ENCODE data around the gene PRR33. TPM values are rescaled to one million over a fixed set of nuclear protein-coding genes. Genes with fewer than 3 reads are reported as not detected.
A peak's percentile ranks its signal among the peaks of the same experiment; 100 is the strongest.

Gene PRR33
- total RNA-seq, 2 donors from 2014 or later: 0.11 TPM; not detected in 1

- no peaks in the 10 kb centered on the region for H3K9me3 Mint-ChIP-seq
- peak overlapping the region; percentile 95 for H3K27ac Mint-ChIP-seq
- peaks cover 22% of the 10 kb centered on the region for H3K4me1 Mint-ChIP-seq
- ATAC-seq (replicated peaks): no peak
- H3K27me3 Mint-ChIP-seq: no peaks in the 10 kb centered on the region
- peak overlapping the region; percentile 79 for H3K4me3 Mint-ChIP-seq
- no peaks in the 10 kb centered on the region for H3K36me3 Mint-ChIP-seq (ENCODE audit: low read depth)
Observed at GRCh38 chr11:1843098-1843473, 48.6 kb downstream of the PRR33 start.

- H3K36me3 Mint-ChIP-seq (ENCODE audit: low read depth): no peaks in the 10 kb centered on the region
- peaks cover 22% of the 10 kb centered on the region for H3K4me1 Mint-ChIP-seq
- no peaks in the 10 kb centered on the region for H3K27me3 Mint-ChIP-seq
- no peak for ATAC-seq (replicated peaks)
- peak overlapping the region; percentile 79 for H3K4me3 Mint-ChIP-seq
- no peak overlapping the region for H3K27ac Mint-ChIP-seq
- H3K9me3 Mint-ChIP-seq: no peaks in the 10 kb centered on the region
Observed at GRCh38 chr11:1842149-1843097, 49.3 kb downstream of the PRR33 start.

- H3K4me1 Mint-ChIP-seq: peaks cover 22% of the 10 kb centered on the region
- no peaks in the 10 kb centered on the region for H3K9me3 Mint-ChIP-seq
- no peaks in the 10 kb centered on the region for H3K36me3 Mint-ChIP-seq (ENCODE audit: low read depth)
- H3K27ac Mint-ChIP-seq: no peak overlapping the region
- no peak overlapping the region for H3K4me3 Mint-ChIP-seq
- H3K27me3 Mint-ChIP-seq: no peaks in the 10 kb centered on the region
- no peak for ATAC-seq (replicated peaks)
Observed at GRCh38 chr11:1841511-1842148, 50.1 kb downstream of the PRR33 start.

- no peaks in the 10 kb centered on the region for H3K36me3 Mint-ChIP-seq (ENCODE audit: low read depth)
- H3K9me3 Mint-ChIP-seq: no peaks in the 10 kb centered on the region
- ATAC-seq (replicated peaks): no peak
- no peak overlapping the region for H3K4me3 Mint-ChIP-seq
- no peak overlapping the region for H3K27ac Mint-ChIP-seq
- no peaks in the 10 kb centered on the region for H3K27me3 Mint-ChIP-seq
- H3K4me1 Mint-ChIP-seq: peaks cover 22% of the 10 kb centered on the region
Observed at GRCh38 chr11:1840780-1841480, 50.8 kb downstream of the PRR33 start.

- H3K4me3 Mint-ChIP-seq: no peak overlapping the region
- H3K4me1 Mint-ChIP-seq: peaks cover 18% of the 10 kb centered on the region
- H3K27ac Mint-ChIP-seq: no peak overlapping the region
- no peaks in the 10 kb centered on the region for H3K9me3 Mint-ChIP-seq
- ATAC-seq (replicated peaks): no peak
- no peaks in the 10 kb centered on the region for H3K27me3 Mint-ChIP-seq
- H3K36me3 Mint-ChIP-seq (ENCODE audit: low read depth): no peaks in the 10 kb centered on the region
Observed at GRCh38 chr11:1839924-1840779, 51.5 kb downstream of the PRR33 start.

- no peaks in the 10 kb centered on the region for H3K9me3 Mint-ChIP-seq
- H3K27ac Mint-ChIP-seq: no peak overlapping the region
- no peak for ATAC-seq (replicated peaks)
- H3K36me3 Mint-ChIP-seq (ENCODE audit: low read depth): no peaks in the 10 kb centered on the region
- H3K4me1 Mint-ChIP-seq: peaks cover 10% of the 10 kb centered on the region
- H3K4me3 Mint-ChIP-seq: no peak overlapping the region
- H3K27me3 Mint-ChIP-seq: no peaks in the 10 kb centered on the region
Observed at GRCh38 chr11:1839204-1839923, 52.3 kb downstream of the PRR33 start.

GRCh38 chr11:1838426-1839144 lies 53.1 kb downstream of the PRR33 start, which contains the start of gene TNNI2:
Gene TNNI2 (plus strand): TSS chr11:1838981. CDS start chr11:1839697, 716 bp downstream.
- Mint-ChIP-seq H3K9me3 (no peaks in the 10 kb centered on the region), H3K4me1 (peaks cover 5% of the 10 kb centered on the region), H3K27ac (no peak within 1 kb of the TSS), H3K27me3 (peaks cover under 1% of the 10 kb centered on the region), H3K36me3 (ENCODE audit: low read depth) (no peaks in the 10 kb centered on the region), H3K4me3 (no peak within 1 kb of the TSS)
- ATAC-seq (replicated peaks): no peak

Other genes starting within 250 kb of the PRR33 start
- not detected for gene KRTAP5-6, start 194.7 kb downstream of the PRR33 start, total RNA-seq
- gene IFITM10, start 141.3 kb downstream of the PRR33 start, total RNA-seq: under 1 TPM; 0.17 to 0.42 TPM
- gene CTSD, start 128.0 kb downstream of the PRR33 start, total RNA-seq: 10 to 100 TPM; 38.0 to 59.1 TPM
- gene SYT8, start 56.9 kb downstream of the PRR33 start, total RNA-seq: not detected
- not detected for gene TNNI2, start 52.9 kb downstream of the PRR33 start, total RNA-seq
- gene LSP1, start 38.8 kb downstream of the PRR33 start, total RNA-seq: 100 to 1,000 TPM; 328 to 423 TPM
- gene TNNT3, start 27.8 kb upstream of the PRR33 start, total RNA-seq: 10 to 100 TPM in 1 of 2 donors, 1 to 10 TPM in 1; 2.1 to 26.2 TPM
- 100 to 1,000 TPM in 1 of 2 donors, 10 to 100 TPM in 1; 84.4 to 119 TPM for gene MRPL23, start 55.4 kb upstream of the PRR33 start, total RNA-seq
- gene H19, start 105.9 kb upstream of the PRR33 start, total RNA-seq: not detected
- 100 to 1,000 TPM in 1 of 2 donors, 1 to 10 TPM in 1; 7.4 to 287 TPM for gene IGF2, start 247.5 kb upstream of the PRR33 start, total RNA-seq

Measured in activated T-helper 17 cell treated with anti-CD3 and anti-CD28 coated beads, Interleukin-2, amount 50 U/mL, for 72 hours (primary cell).